HFFc6 (cell line): Measurements from ENCODE around the gene RALA. TPM values are rescaled to one million over a fixed set of nuclear protein-coding genes. Genes with fewer than 3 reads are reported as not detected.

Source experiments
- DNase-seq: peaks from one replicate; pipeline ENCODE4 v3.0.0-alpha.2; 2018
- H3K27ac Mint-ChIP-seq: 2 replicates; pipeline ENCODE4 v1.8.0; 2020; ENCODE audit warnings: mild to moderate bottlenecking, mixed read lengths
- H3K27me3 Mint-ChIP-seq: 2 replicates; pipeline ENCODE4 v1.8.0; 2021; ENCODE audit warnings: mild to moderate bottlenecking, moderate library complexity, mixed read lengths; ENCODE audit not compliant: insufficient read depth
- H3K36me3 Mint-ChIP-seq: 2 replicates; pipeline ENCODE4 v1.8.0; 2021; ENCODE audit warnings: low read depth, mixed read lengths
- H3K4me1 Mint-ChIP-seq: 2 replicates; pipeline ENCODE4 v1.8.0; 2020; ENCODE audit warnings: low read depth, mixed read lengths
- H3K4me3 Mint-ChIP-seq: 2 replicates; pipeline ENCODE4 v1.8.0; 2020; ENCODE audit warnings: mild to moderate bottlenecking, moderate library complexity, mixed read lengths
- H3K9me3 Mint-ChIP-seq: 2 replicates; pipeline ENCODE4 v1.8.0; 2020; ENCODE audit warnings: mild to moderate bottlenecking, mixed read lengths
- total RNA-seq, 6 experiments: library from RNA; stranded (reverse); fragmentation: NEBNext Ultra II Directional; extraction: Animal tissue kit (Norgen Biotek cat#: 25700); gene quantifications; 2 replicates in 1 of 6; 3 replicates in 5 of 6; pipeline ENCODE4 v1.2.3, GENCODE V29; 2021
- TF ChIP-seq, protein P1 (sequence below): fragments of 200-600 bp; sonication (generic); IDR thresholded peaks from 2 replicates; pipeline ENCODE4 v1.5.0; 2021; ENCODE audit warnings: antibody characterized with exemption, mild to moderate bottlenecking

The RALA gene
- total RNA-seq, 6 experiments from 2014 or later: 43.3 to 53.9 (median 45.7) TPM

DNA sequence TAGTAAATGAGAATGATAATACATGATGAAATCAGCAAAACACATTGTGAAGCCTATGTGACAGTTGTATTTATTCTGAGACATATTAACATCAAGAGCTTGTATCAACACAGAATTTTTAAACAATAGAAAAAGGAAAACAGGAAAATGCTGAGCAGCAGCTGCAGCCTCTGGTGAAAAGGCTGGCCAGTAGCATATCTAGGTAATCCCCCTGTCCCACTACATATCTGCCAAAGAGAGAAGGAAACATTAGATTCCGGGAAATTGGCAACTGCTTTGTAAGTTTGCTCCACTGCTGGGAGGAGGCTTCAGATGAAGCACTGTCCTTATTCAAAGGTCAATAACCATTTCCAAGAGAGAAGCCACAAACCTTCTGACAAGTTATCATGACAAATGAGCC lies 89.4 kb downstream of the RALA start:
- TF ChIP-seq, protein P1, sequence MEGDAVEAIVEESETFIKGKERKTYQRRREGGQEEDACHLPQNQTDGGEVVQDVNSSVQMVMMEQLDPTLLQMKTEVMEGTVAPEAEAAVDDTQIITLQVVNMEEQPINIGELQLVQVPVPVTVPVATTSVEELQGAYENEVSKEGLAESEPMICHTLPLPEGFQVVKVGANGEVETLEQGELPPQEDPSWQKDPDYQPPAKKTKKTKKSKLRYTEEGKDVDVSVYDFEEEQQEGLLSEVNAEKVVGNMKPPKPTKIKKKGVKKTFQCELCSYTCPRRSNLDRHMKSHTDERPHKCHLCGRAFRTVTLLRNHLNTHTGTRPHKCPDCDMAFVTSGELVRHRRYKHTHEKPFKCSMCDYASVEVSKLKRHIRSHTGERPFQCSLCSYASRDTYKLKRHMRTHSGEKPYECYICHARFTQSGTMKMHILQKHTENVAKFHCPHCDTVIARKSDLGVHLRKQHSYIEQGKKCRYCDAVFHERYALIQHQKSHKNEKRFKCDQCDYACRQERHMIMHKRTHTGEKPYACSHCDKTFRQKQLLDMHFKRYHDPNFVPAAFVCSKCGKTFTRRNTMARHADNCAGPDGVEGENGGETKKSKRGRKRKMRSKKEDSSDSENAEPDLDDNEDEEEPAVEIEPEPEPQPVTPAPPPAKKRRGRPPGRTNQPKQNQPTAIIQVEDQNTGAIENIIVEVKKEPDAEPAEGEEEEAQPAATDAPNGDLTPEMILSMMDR: no peak
- H3K4me3 Mint-ChIP-seq: no peak overlapping the region

DNA sequence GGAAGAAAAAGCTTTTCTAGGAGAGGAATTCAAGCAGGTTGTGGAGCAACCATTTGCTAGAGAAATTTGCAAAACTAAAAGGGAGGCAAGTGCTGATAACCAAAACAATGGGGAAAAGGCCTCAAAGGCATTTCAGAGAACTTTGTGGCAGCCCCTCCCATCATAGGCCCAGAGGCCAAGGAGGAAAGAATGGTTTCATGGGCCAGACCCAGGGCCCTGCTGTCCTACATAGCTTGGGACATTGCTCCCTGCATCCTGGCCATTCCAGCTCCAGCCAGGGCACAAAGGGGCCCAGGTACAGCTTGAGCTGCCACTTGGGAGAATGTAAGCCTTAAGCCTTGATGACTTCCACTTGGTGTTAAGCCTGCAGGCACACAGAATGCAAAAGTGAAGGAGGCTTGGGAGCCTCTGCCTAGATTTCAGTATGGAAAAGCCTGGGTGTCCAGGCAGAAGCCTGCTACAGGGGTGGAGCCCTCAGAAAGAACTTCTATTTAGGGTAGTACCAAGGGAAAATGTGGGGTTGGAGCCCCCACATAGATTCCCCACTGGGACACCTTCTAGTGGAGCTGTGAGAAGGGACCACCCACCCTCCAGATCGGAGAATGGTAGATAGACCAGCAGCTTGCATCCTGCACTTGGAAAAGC lies 91.2 kb downstream of the RALA start:
- peaks cover 24% of the 10 kb centered on the region for H3K36me3 Mint-ChIP-seq
- DNase-seq: no peak
- peaks cover 2% of the 10 kb centered on the region; the same call in 1 of the 2 replicates for H3K27me3 Mint-ChIP-seq
- no peak overlapping the region for H3K27ac Mint-ChIP-seq
- TF ChIP-seq, protein P1: no peak
- peaks cover 2% of the 10 kb centered on the region for H3K4me1 Mint-ChIP-seq
- H3K4me3 Mint-ChIP-seq: no peak overlapping the region
- peaks cover 28% of the 10 kb centered on the region for H3K9me3 Mint-ChIP-seq

More for the DNA sequence above, 89.4 kb downstream of the RALA start:
- Mint-ChIP-seq H3K27me3 (peaks cover 2% of the 10 kb centered on the region; the same call in 1 of the 2 replicates), H3K4me1 (peaks cover 14% of the 10 kb centered on the region), H3K36me3 (peaks cover 30% of the 10 kb centered on the region), H3K9me3 (peaks cover 28% of the 10 kb centered on the region), H3K27ac (no peak overlapping the region)
- DNase-seq: no peak

DNA sequence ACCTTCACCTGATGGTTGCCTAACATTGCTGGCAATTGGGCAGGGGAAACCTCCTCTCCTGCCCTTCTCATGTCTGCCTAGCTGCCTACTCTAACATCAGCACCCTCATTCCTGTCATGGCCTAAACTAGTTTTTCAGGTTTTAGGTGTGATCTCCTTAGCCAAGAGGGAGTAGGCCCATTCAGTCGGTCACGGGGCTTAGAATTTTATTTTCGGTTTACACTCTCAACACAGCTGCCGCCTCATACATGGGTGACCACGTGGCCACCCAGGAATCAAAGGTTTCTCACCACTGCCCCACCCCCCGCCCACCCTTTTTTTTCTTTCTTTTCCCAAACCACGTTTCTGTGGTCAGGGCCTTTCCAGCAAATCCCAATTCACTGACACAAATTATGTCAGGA lies 97.2 kb downstream of the RALA start:
- Mint-ChIP-seq H3K36me3 (peaks cover 3% of the 10 kb centered on the region; the same call in 1 of the 2 replicates), H3K27ac (no peak overlapping the region), H3K4me3 (no peak overlapping the region), H3K27me3 (peaks cover under 1% of the 10 kb centered on the region; the same call in 1 of the 2 replicates), H3K9me3 (peaks cover 3% of the 10 kb centered on the region), H3K4me1 (no peaks in the 10 kb centered on the region)
- TF ChIP-seq, protein P1: no peak
- DNase-seq: no peak

DNA sequence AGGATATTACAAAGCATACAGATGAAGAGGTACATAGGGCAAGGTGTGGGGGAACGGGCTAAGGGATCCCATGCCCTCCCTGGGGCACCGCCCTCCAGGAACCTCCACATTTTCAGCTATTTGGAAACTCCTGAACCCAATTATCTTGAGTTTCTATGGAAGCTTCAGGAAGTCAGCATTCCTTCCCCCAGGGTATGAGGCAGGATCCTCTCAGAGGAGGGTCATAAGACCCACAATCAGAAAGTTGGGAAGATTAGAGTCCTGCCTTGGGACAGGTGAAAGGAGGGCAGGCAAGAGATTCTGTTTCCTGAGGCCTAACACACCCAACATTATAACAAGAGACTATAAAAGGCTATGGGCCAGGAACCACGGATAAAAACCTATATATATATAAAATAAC lies 98.0 kb downstream of the RALA start:
- no peaks in the 10 kb centered on the region for H3K36me3 Mint-ChIP-seq
- no peak overlapping the region for H3K27ac Mint-ChIP-seq
- H3K4me1 Mint-ChIP-seq: no peaks in the 10 kb centered on the region
- no peaks in the 10 kb centered on the region for H3K9me3 Mint-ChIP-seq
- H3K27me3 Mint-ChIP-seq: no peaks in the 10 kb centered on the region; the same call in 1 of the 2 replicates
- TF ChIP-seq, protein P1: no peak
- H3K4me3 Mint-ChIP-seq: no peak overlapping the region
- DNase-seq: no peak

DNA sequence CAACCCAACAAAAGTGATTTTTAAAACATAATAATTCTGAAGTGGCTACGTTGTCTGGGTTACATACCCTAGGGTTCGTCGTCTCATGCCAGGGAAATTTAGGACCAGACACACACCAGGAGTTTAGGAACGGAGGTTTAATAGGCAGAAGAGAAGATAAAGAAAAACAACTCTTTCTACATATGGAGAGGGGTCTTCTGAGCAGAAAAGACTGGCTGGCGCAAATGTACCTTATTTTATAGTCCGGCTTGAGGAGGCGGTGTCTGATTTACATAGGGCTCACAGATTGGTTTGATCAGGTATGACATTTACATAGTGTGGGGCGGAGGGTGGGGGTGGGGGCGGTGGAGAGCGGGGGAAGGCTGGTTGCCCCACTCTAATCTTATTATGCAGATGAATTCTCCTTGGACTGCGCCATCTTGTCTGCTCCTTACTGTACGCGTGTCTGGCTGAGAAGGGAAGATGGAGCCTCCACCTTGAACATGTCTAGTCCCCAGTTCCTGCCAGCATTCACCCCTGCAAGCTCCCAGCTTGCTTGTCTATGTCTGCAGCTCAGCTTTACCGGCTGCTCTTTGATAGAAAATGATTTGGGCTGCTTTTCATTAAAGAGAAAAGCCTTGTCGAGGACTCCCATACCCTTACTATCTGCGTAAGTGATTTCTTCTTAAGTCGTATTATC lies 98.7 kb downstream of the RALA start:
- H3K27ac Mint-ChIP-seq: no peak overlapping the region
- no peaks in the 10 kb centered on the region for H3K4me1 Mint-ChIP-seq
- no peaks in the 10 kb centered on the region for H3K9me3 Mint-ChIP-seq
- H3K36me3 Mint-ChIP-seq: no peaks in the 10 kb centered on the region
- H3K27me3 Mint-ChIP-seq: no peaks in the 10 kb centered on the region; the same call in 1 of the 2 replicates
- no peak for DNase-seq
- TF ChIP-seq, protein P1: no peak
- H3K4me3 Mint-ChIP-seq: no peak overlapping the region
